ENCODE measurements around the gene SNX11.

The SNX11 gene

GRCh38 chr17:48127371-48128051, 19.9 kb downstream of the SNX11 start:
- Histone ChIP-seq H4K20me1 (ENCODE audit: insufficient read depth, low read length) (0 out of 2 replicates have a peak, but pooled peaks cover 4% of the 10 kb centered on the region), H3K27ac (ENCODE audit: low read length) (no peak overlapping the region), H3K9me3 (ENCODE audit: insufficient read depth, low read length, severe bottlenecking) (no peaks in the 10 kb centered on the region), H3K4me1 (ENCODE audit: insufficient read depth, low read length) (no peaks in the 10 kb centered on the region), H3K9ac (ENCODE audit: low read depth, low read length) (no peak overlapping the region), H3K4me2 (ENCODE audit: insufficient read depth, low read length) (no peak overlapping the region), H3K36me3 (ENCODE audit: insufficient read depth, low read length) (peaks cover 10% of the 10 kb centered on the region), H2AFZ (ENCODE audit: low read depth, low read length) (no peak overlapping the region), H3K79me2 (ENCODE audit: insufficient read depth, low read length) (no peaks in the 10 kb centered on the region), H3K27me3 (ENCODE audit: insufficient read depth, low read length, poor library complexity) (peaks cover 4% of the 10 kb centered on the region), H3K4me3 (ENCODE audit: low read depth in 1 of 2, low read length in 2 of 2) (no peak overlapping the region)
- ATAC-seq (ENCODE audit: insufficient read depth, low read depth) (no peak), DNase-seq (no peak)
- TF ChIP-seq CTCF (IDR thresholded peaks at IDR 0.05; ENCODE audit: borderline replicate concordance, extremely low read depth, low read length, poor library complexity, severe bottlenecking) (no peak), EZH2 (IDR thresholded peaks at IDR 0.05; ENCODE audit: borderline replicate concordance, low read depth, low read length, severe bottlenecking) (no peak)

- Histone ChIP-seq H3K27me3 (ENCODE audit: insufficient read depth, low read length, poor library complexity) (peaks cover 4% of the 10 kb centered on the region), H3K27ac (ENCODE audit: low read length) (no peak overlapping the region), H3K4me1 (ENCODE audit: insufficient read depth, low read length) (no peaks in the 10 kb centered on the region), H3K79me2 (ENCODE audit: insufficient read depth, low read length) (no peaks in the 10 kb centered on the region), H2AFZ (ENCODE audit: low read depth, low read length) (no peak overlapping the region), H3K4me3 (ENCODE audit: low read depth in 1 of 2, low read length in 2 of 2) (no peak overlapping the region), H3K9ac (ENCODE audit: low read depth, low read length) (no peak overlapping the region), H4K20me1 (ENCODE audit: insufficient read depth, low read length) (0 out of 2 replicates have a peak, but pooled peaks cover 4% of the 10 kb centered on the region), H3K36me3 (ENCODE audit: insufficient read depth, low read length) (peaks cover under 1% of the 10 kb centered on the region; the same call in 1 of the 2 replicates), H3K4me2 (ENCODE audit: insufficient read depth, low read length) (no peak overlapping the region), H3K9me3 (ENCODE audit: insufficient read depth, low read length, severe bottlenecking) (no peaks in the 10 kb centered on the region)
- DNase-seq (no peak), ATAC-seq (ENCODE audit: insufficient read depth, low read depth) (no peak)
- TF ChIP-seq EZH2 (IDR thresholded peaks at IDR 0.05; ENCODE audit: borderline replicate concordance, low read depth, low read length, severe bottlenecking) (no peak), CTCF (IDR thresholded peaks at IDR 0.05; ENCODE audit: borderline replicate concordance, extremely low read depth, low read length, poor library complexity, severe bottlenecking) (no peak)
Measured at GRCh38 chr17:48128400-48128799, 20.8 kb downstream of the SNX11 start.

- H3K9me3 ChIP-seq (ENCODE audit: insufficient read depth, low read length, severe bottlenecking), result no peaks in the 10 kb centered on the region
- no peaks in the 10 kb centered on the region for H3K4me1 ChIP-seq (ENCODE audit: insufficient read depth, low read length)
- DNase-seq (no peak), ATAC-seq (ENCODE audit: insufficient read depth, low read depth) (no peak)
- H3K36me3 ChIP-seq (ENCODE audit: insufficient read depth, low read length), result no peaks in the 10 kb centered on the region
- no peak overlapping the region for H3K27ac ChIP-seq (ENCODE audit: low read length)
- H3K4me2 ChIP-seq (ENCODE audit: insufficient read depth, low read length), result no peak overlapping the region
- H2AFZ ChIP-seq (ENCODE audit: low read depth, low read length), result no peak overlapping the region
- no peak overlapping the region for H3K4me3 ChIP-seq (ENCODE audit: low read depth in 1 of 2, low read length in 2 of 2)
- 0 out of 2 replicates have a peak, but pooled peaks cover 4% of the 10 kb centered on the region for H4K20me1 ChIP-seq (ENCODE audit: insufficient read depth, low read length)
- H3K27me3 ChIP-seq (ENCODE audit: insufficient read depth, low read length, poor library complexity), result peaks cover 4% of the 10 kb centered on the region
- no peaks in the 10 kb centered on the region for H3K79me2 ChIP-seq (ENCODE audit: insufficient read depth, low read length)
- TF ChIP-seq CTCF (IDR thresholded peaks at IDR 0.05; ENCODE audit: borderline replicate concordance, extremely low read depth, low read length, poor library complexity, severe bottlenecking) (no peak), EZH2 (IDR thresholded peaks at IDR 0.05; ENCODE audit: borderline replicate concordance, low read depth, low read length, severe bottlenecking) (no peak)
- no peak overlapping the region for H3K9ac ChIP-seq (ENCODE audit: low read depth, low read length)
Measured at GRCh38 chr17:48129981-48130380, 22.4 kb downstream of the SNX11 start.
